Mononuclear cell (primary cell): ENCODE results near the gene B4GALT5. TPM values are rescaled to one million over a fixed set of nuclear protein-coding genes. Genes with fewer than 3 reads are reported as not detected.
"Not testable (repeated sequence)": the region's sequence is repeated elsewhere in the genome, so short reads cannot be mapped to it uniquely, and the experiment has no call there.

Experiments
- H3K27me3 ChIP-seq: 2 replicates; pipeline ENCODE4 v1.6.0; 2011; ENCODE audit warnings: low read length, control low read depth; ENCODE audit not compliant: insufficient read depth
- H3K4me1 ChIP-seq: 2 replicates; pipeline ENCODE4 v1.5.1; 2011; ENCODE audit warnings: mild to moderate bottlenecking, low read length, control low read depth; ENCODE audit not compliant: insufficient read depth
- H3K4me3 ChIP-seq: 2 replicates; pipeline ENCODE4 v1.5.1; 2011; ENCODE audit warnings: mild to moderate bottlenecking, low read length, moderate library complexity
- H3K9me3 ChIP-seq: 2 replicates; pipeline ENCODE4 v1.5.1; 2011; ENCODE audit warnings: low read depth, mild to moderate bottlenecking, control low read depth, low read length
- total RNA-seq: library from RNA; depleted of rRNA; stranded (reverse); fragments of >200 nt; gene quantifications from one replicate; pipeline ENCODE4 v1.2.3, GENCODE V29; 2012

Gene B4GALT5
- total RNA-seq, 1 donor: 16.0 TPM

GRCh38 chr20:49715466-49715865 lies 1.8 kb upstream of the B4GALT5 start:
- H3K4me3 ChIP-seq: no peak overlapping the region
- peaks cover 43% of the 10 kb centered on the region for H3K4me1 ChIP-seq
- H3K27me3 ChIP-seq: no peaks in the 10 kb centered on the region
- H3K9me3 ChIP-seq: no peaks in the 10 kb centered on the region

- no peaks in the 10 kb centered on the region for H3K27me3 ChIP-seq
- peaks cover 51% of the 10 kb centered on the region for H3K4me1 ChIP-seq
- no peaks in the 10 kb centered on the region for H3K9me3 ChIP-seq
- H3K4me3 ChIP-seq: peak overlapping the region; percentile 89
Observed at GRCh38 chr20:49712996-49713752, 504 bp downstream of the B4GALT5 start.

- Histone ChIP-seq H3K4me3 (peak overlapping the region; percentile 89), H3K27me3 (no peaks in the 10 kb centered on the region), H3K9me3 (no peaks in the 10 kb centered on the region), H3K4me1 (peaks cover 49% of the 10 kb centered on the region)
Observed at GRCh38 chr20:49712646-49712995, 1.1 kb downstream of the B4GALT5 start.

- H3K9me3 ChIP-seq: no peaks in the 10 kb centered on the region
- H3K4me1 ChIP-seq: peaks cover 50% of the 10 kb centered on the region
- no peaks in the 10 kb centered on the region for H3K27me3 ChIP-seq
- H3K4me3 ChIP-seq: peak overlapping the region; percentile 89
Observed at GRCh38 chr20:49712118-49712517, 1.6 kb downstream of the B4GALT5 start.

- H3K4me1 ChIP-seq: peaks cover 55% of the 10 kb centered on the region
Observed at GRCh38 chr20:49711667-49711987, 2.1 kb downstream of the B4GALT5 start.

GRCh38 chr20:49710971-49711666 lies 2.6 kb downstream of the B4GALT5 start:
- Histone ChIP-seq H3K27me3 (no peaks in the 10 kb centered on the region), H3K4me1 (peaks cover 60% of the 10 kb centered on the region), H3K9me3 (no peaks in the 10 kb centered on the region), H3K4me3 (peak overlapping the region; percentile 8)

More at GRCh38 chr20:49711667-49711987, 2.1 kb downstream of the B4GALT5 start:
- H3K9me3 ChIP-seq: no peaks in the 10 kb centered on the region
- H3K4me3 ChIP-seq: peak overlapping the region; percentile 89
- H3K27me3 ChIP-seq: no peaks in the 10 kb centered on the region

GRCh38 chr20:49707118-49707517 lies 6.6 kb downstream of the B4GALT5 start:
- no peaks in the 10 kb centered on the region for H3K9me3 ChIP-seq
- H3K4me3 ChIP-seq: no peak overlapping the region
- H3K27me3 ChIP-seq: no peaks in the 10 kb centered on the region
- peaks cover 75% of the 10 kb centered on the region for H3K4me1 ChIP-seq

GRCh38 chr20:49706630-49707091 lies 7.0 kb downstream of the B4GALT5 start:
- Histone ChIP-seq H3K27me3 (no peaks in the 10 kb centered on the region), H3K4me3 (no peak overlapping the region), H3K9me3 (no peaks in the 10 kb centered on the region), H3K4me1 (peaks cover 74% of the 10 kb centered on the region)

GRCh38 chr20:49705893-49706292 lies 7.8 kb downstream of the B4GALT5 start:
- H3K9me3 ChIP-seq, H3K27me3 ChIP-seq, H3K4me3 ChIP-seq: not testable (repeated sequence)
- peaks cover 73% of the 10 kb centered on the region for H3K4me1 ChIP-seq

GRCh38 chr20:49705358-49705757 lies 8.3 kb downstream of the B4GALT5 start:
- H3K4me3 ChIP-seq: no peak overlapping the region
- no peaks in the 10 kb centered on the region for H3K27me3 ChIP-seq
- peaks cover 73% of the 10 kb centered on the region for H3K4me1 ChIP-seq
- H3K9me3 ChIP-seq: no peaks in the 10 kb centered on the region

GRCh38 chr20:49704932-49705336 lies 8.7 kb downstream of the B4GALT5 start:
- H3K9me3 ChIP-seq: no peaks in the 10 kb centered on the region
- no peak overlapping the region for H3K4me3 ChIP-seq
- no peaks in the 10 kb centered on the region for H3K27me3 ChIP-seq
- peaks cover 76% of the 10 kb centered on the region for H3K4me1 ChIP-seq

- Histone ChIP-seq H3K27me3 (no peaks in the 10 kb centered on the region), H3K4me1 (peaks cover 83% of the 10 kb centered on the region), H3K4me3 (no peak overlapping the region), H3K9me3 (no peaks in the 10 kb centered on the region)
Observed at GRCh38 chr20:49701916-49702315, 11.8 kb downstream of the B4GALT5 start.

GRCh38 chr20:49701241-49701790 lies 12.4 kb downstream of the B4GALT5 start:
- H3K27me3 ChIP-seq: no peaks in the 10 kb centered on the region
- H3K4me3 ChIP-seq: no peak overlapping the region
- H3K4me1 ChIP-seq: peaks cover 78% of the 10 kb centered on the region
- H3K9me3 ChIP-seq: no peaks in the 10 kb centered on the region

GRCh38 chr20:49700411-49701185 lies 13.1 kb downstream of the B4GALT5 start:
- no peaks in the 10 kb centered on the region for H3K9me3 ChIP-seq
- H3K4me3 ChIP-seq: no peak overlapping the region
- no peaks in the 10 kb centered on the region for H3K27me3 ChIP-seq
- H3K4me1 ChIP-seq: peaks cover 70% of the 10 kb centered on the region
